Panc1 (cell line): ENCODE measurements around the gene ADH7. TPM values are rescaled to one million over a fixed set of nuclear protein-coding genes. Genes with fewer than 3 reads are reported as not detected.

Experiments
- ATAC-seq: fragments of 200-7000 bp; cut with Tn5 transposase; 2 replicates; pipeline ENCODE4 v1.9.1; 2020; ENCODE audit warnings: mild to moderate bottlenecking, moderate library complexity
- BruUV-seq: library from RNA; stranded (reverse); fragments of 400-500 nt; replicated peaks from 2 replicates; lab custom pipeline; 2021; lab: Mats Ljungman, UMichigan
- CTCF ChIA-PET: fragments of 300-600 bp; sonication (Branson Sonifier 250); formaldehyde crosslinking; loops from one replicate; lab custom pipeline; 2022; ENCODE audit warnings: antibody characterized with exemption; lab: Charles Lee
- POLR2A ChIA-PET: fragments of 300-600 bp; sonication (Branson Sonifier 250); formaldehyde crosslinking; loops from one replicate; lab custom pipeline; 2022; ENCODE audit warnings: antibody characterized with exemption; lab: Charles Lee
- DNase-seq: peaks from one replicate; pipeline ENCODE4 v3.0.0-alpha.2; 2010; ENCODE audit warnings: low read depth, low spot score
- H3K27ac ChIP-seq: 2 replicates; pipeline ENCODE4 v1.5.1; 2011; ENCODE audit warnings: mild to moderate bottlenecking, low read length, inconsistent platforms
- H3K27me3 ChIP-seq: fragments of 200-500 bp; sonication (Bioruptor generic); 2 replicates; pipeline ENCODE4 v1.6.0; 2014; ENCODE audit warnings: low read length, inconsistent platforms; ENCODE audit not compliant: control insufficient read depth, insufficient read depth
- H3K36me3 ChIP-seq: fragments of 200-500 bp; sonication (Bioruptor generic); 2 replicates; pipeline ENCODE4 v1.5.1; 2014; ENCODE audit warnings: inconsistent platforms, mild to moderate bottlenecking, low read length, moderate library complexity; ENCODE audit not compliant: control insufficient read depth, insufficient read depth
- H3K4me1 ChIP-seq: 2 replicates; pipeline ENCODE4 v1.5.1; 2011; ENCODE audit warnings: inconsistent platforms, mild to moderate bottlenecking, low read length, moderate library complexity; ENCODE audit not compliant: control insufficient read depth, insufficient read depth
- H3K4me3 ChIP-seq, 2 experiments: 2 replicates each; pipeline ENCODE4 v1.5.1; 2011 to 2012; ENCODE audit warnings: low read depth in 2 of 2, low read length in 2 of 2, mild to moderate bottlenecking in 2 of 2, inconsistent platforms in 1 of 2, moderate library complexity in 1 of 2
- H3K9me3 ChIP-seq: fragments of 200-500 bp; sonication (Bioruptor generic); 2 replicates; pipeline ENCODE4 v1.5.1; 2014; ENCODE audit warnings: low read depth, mild to moderate bottlenecking, inconsistent platforms, low read length, moderate library complexity; ENCODE audit not compliant: control insufficient read depth, insufficient read depth
- CTCF ChIP-seq: fragments of 450-650 bp; IDR thresholded peaks from 2 replicates; pipeline ENCODE4 v1.5.1; 2017; ENCODE audit warnings: mild to moderate bottlenecking
- POLR2AphosphoS5 ChIP-seq: IDR thresholded peaks from 2 replicates; pipeline ENCODE4 v1.6.1; 2012; ENCODE audit warnings: mild to moderate bottlenecking, low read depth, low read length, moderate library complexity
- REST ChIP-seq, 2 experiments: IDR thresholded peaks; 2 replicates each; pipeline ENCODE4 v1.6.1; 2011 to 2012; ENCODE audit warnings: low read depth in 2 of 2, control low read depth in 1 of 2, low read length in 1 of 2, mild to moderate bottlenecking in 1 of 2, moderate library complexity in 1 of 2; ENCODE audit not compliant: insufficient read depth in 1 of 2
- SIN3A ChIP-seq: IDR thresholded peaks from 2 replicates; pipeline ENCODE4 v1.6.1; 2012; ENCODE audit warnings: low read depth, mild to moderate bottlenecking, low read length, moderate library complexity, borderline replicate concordance; ENCODE audit not compliant: insufficient read depth
- TCF7L2 ChIP-seq: IDR thresholded peaks from 2 replicates; pipeline ENCODE4 v1.6.1; 2011; ENCODE audit warnings: mild to moderate bottlenecking, low read depth, low read length, inconsistent platforms
- in situ Hi-C: cut with HindIII; loops from 2 replicates; pipeline ENCODE4 v1.10.0; 2016; ENCODE audit warnings: low sequenced_read_pairs, low pct_unique_long_range_greater_than_20kb
- intact Hi-C: fragments of 100-400 bp; cut with micrococcal nuclease; formaldehyde crosslinking; loops from one replicate; pipeline ENCODE4 v1.10.0; 2022; ENCODE audit not compliant: unreplicated experiment
- total RNA-seq: library from RNA; stranded (reverse); gene quantifications from one replicate; pipeline ENCODE4 v1.2.1, GENCODE V29; 2021; ENCODE audit not compliant: unreplicated experiment

Gene ADH7
- total RNA-seq, 1 experiment from 2014 or later: not detected

DNA sequence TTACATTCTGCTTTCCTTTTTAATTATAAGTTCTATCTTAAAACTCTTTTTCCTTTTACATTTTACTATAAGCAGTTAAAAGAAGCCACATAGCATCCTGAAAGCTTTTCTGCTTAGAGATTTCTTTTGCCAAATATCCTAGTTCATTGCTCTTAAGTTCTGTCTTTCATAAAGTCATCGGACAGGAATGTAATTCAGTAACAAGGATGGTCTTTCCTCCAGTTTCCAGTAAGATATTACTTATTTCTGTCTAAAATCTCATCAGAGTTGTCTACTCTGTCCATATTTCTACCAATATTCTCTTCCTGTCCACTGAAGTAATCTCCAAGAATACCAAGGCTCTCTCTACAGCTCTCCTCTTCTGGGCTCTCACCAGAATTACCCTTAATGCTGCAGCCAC lies 45.1 kb downstream of the ADH7 start:
- Histone ChIP-seq H3K27me3 (no peaks in the 10 kb centered on the region), H3K36me3 (no peaks in the 10 kb centered on the region), H3K4me1 (no peaks in the 10 kb centered on the region), H3K27ac (no peak overlapping the region), H3K4me3 (no peak overlapping the region), H3K9me3 (no peaks in the 10 kb centered on the region)
- DNase-seq: no peak
- POLR2A ChIA-PET: no interaction called here
- in situ Hi-C loops: no loop called here
- no peak for ATAC-seq
- CTCF ChIA-PET: interaction anchor here (0.7 kb wide), 1 partner anchor 214 kb away, joined by 9 read pairs; no protein-coding TSS in a partner anchor
- TF ChIP-seq REST (IDR thresholded peaks at IDR 0.05; ENCODE audit: insufficient read depth in 1 of 2, low read depth in 2 of 2, low read length in 1 of 2): no peak
- no peak for TF ChIP-seq CTCF
- TF ChIP-seq TCF7L2: no peak
- no peak for TF ChIP-seq POLR2AphosphoS5
- no peak for TF ChIP-seq SIN3A
- intact Hi-C loops: no loop called here
- BruUV-seq: no TSS peak

GRCh38 chr4:99389606-99390005 lies 45.5 kb downstream of the ADH7 start:
- H3K27ac ChIP-seq: no peak overlapping the region
- in situ Hi-C loops (no loop called here), intact Hi-C loops (no loop called here)
- TF ChIP-seq POLR2AphosphoS5 (no peak), TCF7L2 (no peak), REST (IDR thresholded peaks at IDR 0.05; ENCODE audit: insufficient read depth in 1 of 2, low read depth in 2 of 2, low read length in 1 of 2) (no peak), SIN3A (no peak), CTCF (no peak)
- H3K4me1 ChIP-seq: no peaks in the 10 kb centered on the region
- no peaks in the 10 kb centered on the region for H3K9me3 ChIP-seq
- no peak overlapping the region for H3K4me3 ChIP-seq
- no peaks in the 10 kb centered on the region for H3K36me3 ChIP-seq
- BruUV-seq: no TSS peak
- POLR2A ChIA-PET: no interaction called here
- ATAC-seq (no peak), DNase-seq (no peak)
- H3K27me3 ChIP-seq: no peaks in the 10 kb centered on the region
- CTCF ChIA-PET: interaction anchor here (0.7 kb wide), 1 partner anchor 214 kb away, joined by 9 read pairs; no protein-coding TSS in a partner anchor
